Measurements from ENCODE around the gene MUC5AC. TPM values are rescaled to one million over a fixed set of nuclear protein-coding genes. Genes with fewer than 3 reads are reported as not detected.
A peak's percentile ranks its signal among the peaks of the same experiment; 100 is the strongest.

The MUC5AC gene
- total and polyA plus RNA-seq, 10 donors: under 0.01 TPM; not detected in 8

DNA sequence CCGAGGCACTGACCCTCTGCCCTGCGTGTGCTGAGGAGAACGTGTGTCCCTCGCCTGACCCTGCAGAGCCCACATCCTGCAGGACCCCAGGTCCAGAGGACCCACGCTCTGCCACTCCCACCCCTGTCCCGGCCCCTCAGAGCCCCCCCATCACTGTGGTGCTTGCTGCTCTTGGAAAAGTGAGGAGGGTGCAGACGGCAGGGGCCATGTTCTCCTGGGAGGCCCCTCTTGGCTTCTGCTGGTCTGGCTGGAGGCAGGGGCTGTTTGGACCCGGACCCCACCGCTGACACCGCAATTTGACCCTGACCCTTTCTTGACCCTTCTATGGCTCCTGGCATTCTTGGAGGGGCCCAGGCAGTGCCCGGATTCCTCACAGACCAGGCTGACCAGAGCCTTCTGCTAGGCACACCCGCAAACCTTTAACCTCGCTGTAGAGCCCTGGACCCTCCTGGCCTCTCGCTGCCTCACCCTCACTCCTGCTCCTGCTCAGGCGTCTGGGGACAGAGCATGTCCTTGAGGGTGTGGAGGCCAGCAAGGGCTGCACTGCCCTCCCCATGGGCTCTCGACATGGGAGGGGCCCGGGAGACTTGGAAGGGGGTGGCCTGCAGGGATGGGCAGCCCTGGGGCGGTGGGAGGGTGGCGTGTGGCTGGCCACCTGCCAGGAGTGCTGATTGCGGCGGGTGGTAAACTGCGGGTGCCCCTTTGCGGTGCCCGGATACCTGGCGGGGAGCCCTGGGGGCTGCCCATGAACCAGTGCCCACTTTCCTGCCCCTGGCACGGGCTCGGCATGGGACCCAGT, 37.0 kb upstream of the MUC5AC start:
- intact Hi-C loops (cut with DNase I; ENCODE audit: low total_unique reads): no loop called here
- no peak overlapping the region for H3K27ac ChIP-seq
- H3K36me3 ChIP-seq: no peaks in the 10 kb centered on the region
- H3K4me3 ChIP-seq: no peak overlapping the region
- no peak for TF ChIP-seq POLR2A (IDR thresholded peaks at IDR 0.05)
- no peak for TF ChIP-seq POLR2AphosphoS5 (IDR thresholded peaks at IDR 0.05)
- WGBS, 5 donors: 77 to 83% (median 80%) methylated on average over 24 to 27 of the region's 27 CpGs
- DNase-seq: peak; percentile 69
- peaks cover 0 to 31% (median 0%) of the 10 kb centered on the region in 7 donors for H3K27me3 ChIP-seq (replicated peaks in 1 of 7)
- H3K4me1 ChIP-seq: no peaks in the 10 kb centered on the region
- H3K9me3 ChIP-seq: no peaks in the 10 kb centered on the region

DNA sequence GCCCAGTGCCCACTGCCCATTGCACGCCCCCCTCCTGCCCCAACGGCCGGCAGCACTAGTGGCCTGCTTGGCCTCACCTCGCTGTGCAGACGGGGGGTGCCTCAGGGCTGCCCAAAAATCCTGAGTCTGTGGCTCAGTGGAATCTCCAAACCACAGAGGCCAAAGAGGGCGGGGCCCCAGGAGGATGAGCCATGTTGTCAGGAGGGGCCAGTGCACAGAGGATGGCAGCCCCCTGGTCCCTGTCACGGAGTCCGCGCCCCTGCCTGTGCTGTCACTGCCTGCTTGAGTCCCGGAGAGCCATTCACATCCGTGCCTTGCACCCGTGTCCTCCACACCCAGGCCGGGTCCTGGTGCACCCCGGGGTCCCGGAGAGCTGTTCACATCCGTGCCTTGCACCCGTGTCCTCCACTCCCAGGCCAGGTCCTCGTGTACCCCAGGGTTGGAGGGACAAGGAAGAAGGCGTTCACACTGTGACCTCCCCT, 36.4 kb upstream of the MUC5AC start:
- intact Hi-C loops (cut with DNase I; ENCODE audit: low total_unique reads): no loop called here
- TF ChIP-seq POLR2AphosphoS5 (IDR thresholded peaks at IDR 0.05) (no peak), POLR2A (IDR thresholded peaks at IDR 0.05) (no peak)
- TF ChIP-seq, protein P1, sequence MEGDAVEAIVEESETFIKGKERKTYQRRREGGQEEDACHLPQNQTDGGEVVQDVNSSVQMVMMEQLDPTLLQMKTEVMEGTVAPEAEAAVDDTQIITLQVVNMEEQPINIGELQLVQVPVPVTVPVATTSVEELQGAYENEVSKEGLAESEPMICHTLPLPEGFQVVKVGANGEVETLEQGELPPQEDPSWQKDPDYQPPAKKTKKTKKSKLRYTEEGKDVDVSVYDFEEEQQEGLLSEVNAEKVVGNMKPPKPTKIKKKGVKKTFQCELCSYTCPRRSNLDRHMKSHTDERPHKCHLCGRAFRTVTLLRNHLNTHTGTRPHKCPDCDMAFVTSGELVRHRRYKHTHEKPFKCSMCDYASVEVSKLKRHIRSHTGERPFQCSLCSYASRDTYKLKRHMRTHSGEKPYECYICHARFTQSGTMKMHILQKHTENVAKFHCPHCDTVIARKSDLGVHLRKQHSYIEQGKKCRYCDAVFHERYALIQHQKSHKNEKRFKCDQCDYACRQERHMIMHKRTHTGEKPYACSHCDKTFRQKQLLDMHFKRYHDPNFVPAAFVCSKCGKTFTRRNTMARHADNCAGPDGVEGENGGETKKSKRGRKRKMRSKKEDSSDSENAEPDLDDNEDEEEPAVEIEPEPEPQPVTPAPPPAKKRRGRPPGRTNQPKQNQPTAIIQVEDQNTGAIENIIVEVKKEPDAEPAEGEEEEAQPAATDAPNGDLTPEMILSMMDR (IDR thresholded peaks at IDR 0.05 in 8 of 11, conservative IDR thresholded peaks at IDR 0.05 in 3 of 11): no peak
- H3K36me3 ChIP-seq: no peaks in the 10 kb centered on the region
- H3K27me3 ChIP-seq (replicated peaks in 1 of 7): peaks cover 0 to 33% (median 0%) of the 10 kb centered on the region in 7 donors
- no peaks in the 10 kb centered on the region for H3K9me3 ChIP-seq
- WGBS, 5 donors: 86 to 91% (median 88%) methylated on average over 17 to 19 of the region's 19 CpGs
- H3K4me1 ChIP-seq: no peaks in the 10 kb centered on the region
- no peak overlapping the region for H3K27ac ChIP-seq
- no peak overlapping the region for H3K4me3 ChIP-seq
- DNase-seq: no peak

DNA sequence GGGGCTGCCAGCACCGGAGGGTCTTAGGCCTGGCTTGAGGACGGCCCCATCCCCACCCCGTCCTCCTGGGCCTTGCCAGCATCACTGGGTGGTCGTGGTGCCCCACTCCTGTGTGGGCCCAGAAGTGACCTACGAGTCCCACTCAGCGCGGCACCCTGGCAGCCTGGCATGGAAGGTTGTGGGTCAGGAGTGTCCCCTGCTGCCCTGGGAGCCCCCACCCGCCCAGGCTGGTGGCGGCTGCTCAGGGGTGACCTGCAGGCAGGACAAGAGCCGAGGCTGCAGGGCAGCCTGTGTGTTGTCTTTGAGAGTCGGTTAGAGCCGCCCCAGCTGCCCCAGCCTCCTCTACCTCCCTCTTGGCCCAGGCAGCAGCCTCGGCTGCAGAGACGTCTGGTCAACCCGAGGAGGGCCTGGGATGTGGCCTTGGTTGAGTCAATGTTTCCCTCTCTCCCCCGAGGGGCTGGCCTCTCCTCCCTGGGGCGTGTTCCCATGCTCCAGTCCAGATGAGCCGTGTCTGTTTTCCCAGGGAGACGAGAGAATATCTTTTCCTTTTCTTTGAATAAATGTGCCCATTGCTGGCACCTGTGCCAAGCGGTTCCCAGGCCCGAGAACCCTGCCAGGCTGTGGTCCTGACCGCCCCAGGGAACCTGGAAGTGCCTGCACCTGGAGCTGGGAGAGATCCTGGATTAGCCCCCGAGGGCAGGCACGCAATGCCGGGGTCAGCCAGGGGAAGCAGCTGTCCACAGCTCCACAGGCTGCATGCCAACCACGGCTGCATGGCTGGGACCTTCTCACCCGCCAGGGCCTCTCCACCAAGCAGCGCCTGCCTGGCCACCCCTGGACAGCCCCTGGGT, 35.7 kb upstream of the MUC5AC start:
- peak; percentile 73 for DNase-seq
- Histone ChIP-seq H3K4me3 (no peak overlapping the region), H3K36me3 (no peaks in the 10 kb centered on the region), H3K9me3 (no peaks in the 10 kb centered on the region), H3K4me1 (no peaks in the 10 kb centered on the region), H3K27me3 (replicated peaks in 1 of 7) (peaks cover 0 to 40% (median 0%) of the 10 kb centered on the region in 7 donors), H3K27ac (no peak overlapping the region)
- 67 to 79% (median 73%) methylated on average over 14 to 28 of the region's 28 CpGs for WGBS, 5 donors
- intact Hi-C loops (cut with DNase I; ENCODE audit: low total_unique reads): no loop called here
- no peak for TF ChIP-seq POLR2AphosphoS5 (IDR thresholded peaks at IDR 0.05)
- no peak for TF ChIP-seq POLR2A (IDR thresholded peaks at IDR 0.05)
- TF ChIP-seq, protein P1 (IDR thresholded peaks at IDR 0.05 in 8 of 11, conservative IDR thresholded peaks at IDR 0.05 in 3 of 11): no peak

DNA sequence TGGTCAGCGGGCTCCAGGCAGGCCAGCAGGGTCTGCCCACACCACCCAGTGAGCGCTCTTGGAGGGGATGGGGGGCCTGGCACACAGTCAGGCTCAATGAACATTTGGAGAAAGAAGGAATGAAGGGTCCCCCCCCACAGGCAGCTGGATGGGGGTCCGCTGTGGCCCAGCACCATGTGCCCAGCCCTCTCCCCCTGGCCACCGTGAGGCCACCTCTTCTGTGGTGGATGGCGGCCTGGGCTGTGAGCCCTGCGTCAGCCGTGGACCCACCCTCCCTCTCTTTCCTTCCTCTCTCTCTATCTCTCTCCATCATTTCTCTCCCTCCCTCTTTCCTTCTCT, 35.1 kb upstream of the MUC5AC start:
- no peaks in the 10 kb centered on the region for H3K9me3 ChIP-seq

More for the DNA sequence above, 35.1 kb upstream of the MUC5AC start:
- peaks cover 0 to 46% (median 0%) of the 10 kb centered on the region in 7 donors for H3K27me3 ChIP-seq (replicated peaks in 1 of 7)
- H3K27ac ChIP-seq: no peak overlapping the region
- 62 to 68% (median 64%) methylated on average over 6 to 7 of the region's 7 CpGs for WGBS, 5 donors
- H3K4me3 ChIP-seq: no peak overlapping the region
- no peak for DNase-seq
- intact Hi-C loops (cut with DNase I; ENCODE audit: low total_unique reads): no loop called here
- no peak for TF ChIP-seq POLR2A (IDR thresholded peaks at IDR 0.05)
- TF ChIP-seq, protein P1 (IDR thresholded peaks at IDR 0.05 in 8 of 11, conservative IDR thresholded peaks at IDR 0.05 in 3 of 11): no peak
- no peak for TF ChIP-seq POLR2AphosphoS5 (IDR thresholded peaks at IDR 0.05)
- H3K36me3 ChIP-seq: no peaks in the 10 kb centered on the region
- no peaks in the 10 kb centered on the region for H3K4me1 ChIP-seq
